ENCODE measurements around the gene COPRS.
A peak's percentile ranks its signal among the peaks of the same experiment; 100 is the strongest.

COPRS gene

DNA sequence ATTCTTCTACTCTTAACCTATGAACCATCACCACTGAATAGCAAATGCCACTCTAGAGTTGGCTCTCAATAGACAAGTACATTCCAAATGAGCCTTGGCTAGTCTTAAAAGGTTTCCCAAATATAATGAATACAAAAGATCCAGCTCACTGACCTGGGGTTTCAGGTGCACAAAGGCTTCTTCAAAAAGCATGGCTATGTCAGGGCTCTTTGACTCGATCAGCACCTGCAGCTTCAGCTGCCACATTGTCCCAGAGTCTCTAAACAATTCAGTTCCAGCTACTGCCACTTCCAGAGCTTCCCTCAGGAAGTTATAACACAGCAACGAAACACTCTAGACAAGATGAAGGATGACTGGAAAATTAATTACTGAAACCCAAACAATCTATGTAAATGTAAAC lies 16.0 kb upstream of the COPRS start:
- H3K4me1 ChIP-seq (ENCODE audit: control insufficient read depth, insufficient read depth, low read length), result no peaks in the 10 kb centered on the region
- H3K36me3 ChIP-seq (ENCODE audit: control insufficient read depth, insufficient read depth, low read length), result peaks cover 4% of the 10 kb centered on the region
- no peaks in the 10 kb centered on the region for H3K9me3 ChIP-seq (ENCODE audit: control insufficient read depth, low read length)
- H3K4me3 ChIP-seq (ENCODE audit: low read length), result no peak overlapping the region
- no peak overlapping the region for H3K9ac ChIP-seq (ENCODE audit: low read length)
- no peaks in the 10 kb centered on the region for H3K27me3 ChIP-seq (ENCODE audit: control insufficient read depth, insufficient read depth, low read length)

DNA sequence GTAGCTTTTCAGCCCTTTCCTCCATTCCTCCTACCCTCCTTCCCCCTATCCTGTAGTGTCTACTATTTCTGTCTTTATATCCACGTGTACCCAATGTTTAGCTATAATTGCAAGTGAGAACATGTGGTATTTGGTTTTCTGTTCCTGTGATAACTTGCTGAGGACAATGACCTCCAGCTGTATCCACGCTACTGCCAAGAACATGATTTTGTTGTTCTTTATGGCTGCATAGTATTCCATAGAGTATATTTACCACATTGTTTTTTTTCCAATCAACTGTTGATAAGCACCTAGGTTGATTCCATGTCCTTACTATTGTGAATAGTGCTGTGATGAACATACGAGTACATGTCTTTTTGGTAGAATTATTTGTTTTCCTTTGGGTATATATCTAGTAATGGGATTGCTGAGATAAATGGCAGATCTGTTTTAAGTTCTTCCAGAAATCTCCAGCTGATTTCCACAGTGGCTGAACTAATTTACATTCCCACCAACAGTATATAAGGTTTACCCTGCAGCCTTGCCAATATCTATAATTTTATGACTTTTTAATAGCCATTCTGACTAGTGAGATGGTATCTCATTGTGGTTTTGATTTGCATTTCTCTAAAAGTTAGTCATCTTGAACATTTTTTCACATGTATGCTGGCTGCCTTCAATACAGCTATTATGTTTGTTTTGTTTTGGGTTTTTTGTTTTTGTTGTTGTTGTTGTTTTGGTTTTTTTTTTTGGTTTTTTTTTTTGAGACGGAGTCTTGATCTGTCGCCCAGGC lies 10.9 kb upstream of the COPRS start:
- H3K4me1 ChIP-seq (ENCODE audit: control insufficient read depth, insufficient read depth, low read length), result no peaks in the 10 kb centered on the region
- H3K36me3 ChIP-seq (ENCODE audit: control insufficient read depth, insufficient read depth, low read length), result peaks cover 4% of the 10 kb centered on the region
- H3K27me3 ChIP-seq (ENCODE audit: control insufficient read depth, insufficient read depth, low read length), result no peaks in the 10 kb centered on the region
- no peak overlapping the region for H3K4me3 ChIP-seq (ENCODE audit: low read length)
- no peak overlapping the region for H3K9ac ChIP-seq (ENCODE audit: low read length)
- H3K9me3 ChIP-seq (ENCODE audit: control insufficient read depth, low read length), result no peaks in the 10 kb centered on the region

DNA sequence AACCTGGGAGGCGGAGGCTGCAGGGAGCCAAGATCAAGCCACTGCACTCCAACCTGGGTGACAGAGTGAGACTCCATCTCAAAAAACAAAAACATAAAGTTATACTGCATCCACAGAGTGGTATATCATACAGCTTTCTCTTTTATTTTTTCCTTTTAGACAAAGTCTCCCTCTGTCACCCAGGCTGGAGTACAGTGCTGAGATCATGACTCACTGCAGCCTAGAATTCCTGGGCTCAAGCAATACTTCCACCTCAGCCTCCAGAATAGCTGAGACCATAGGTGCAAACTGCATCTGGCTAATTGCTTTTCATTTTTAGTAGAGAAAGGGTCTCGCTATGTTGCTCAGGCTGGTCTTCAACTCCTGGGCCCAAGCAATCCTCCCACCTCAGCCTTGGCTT lies 10.0 kb upstream of the COPRS start:
- H3K9me3 ChIP-seq (ENCODE audit: control insufficient read depth, low read length), result no peaks in the 10 kb centered on the region
- H3K27me3 ChIP-seq (ENCODE audit: control insufficient read depth, insufficient read depth, low read length), result no peaks in the 10 kb centered on the region
- H3K9ac ChIP-seq (ENCODE audit: low read length), result no peak overlapping the region
- no peaks in the 10 kb centered on the region for H3K4me1 ChIP-seq (ENCODE audit: control insufficient read depth, insufficient read depth, low read length)
- H3K4me3 ChIP-seq (ENCODE audit: low read length), result no peak overlapping the region
- peaks cover 7% of the 10 kb centered on the region for H3K36me3 ChIP-seq (ENCODE audit: control insufficient read depth, insufficient read depth, low read length)

DNA sequence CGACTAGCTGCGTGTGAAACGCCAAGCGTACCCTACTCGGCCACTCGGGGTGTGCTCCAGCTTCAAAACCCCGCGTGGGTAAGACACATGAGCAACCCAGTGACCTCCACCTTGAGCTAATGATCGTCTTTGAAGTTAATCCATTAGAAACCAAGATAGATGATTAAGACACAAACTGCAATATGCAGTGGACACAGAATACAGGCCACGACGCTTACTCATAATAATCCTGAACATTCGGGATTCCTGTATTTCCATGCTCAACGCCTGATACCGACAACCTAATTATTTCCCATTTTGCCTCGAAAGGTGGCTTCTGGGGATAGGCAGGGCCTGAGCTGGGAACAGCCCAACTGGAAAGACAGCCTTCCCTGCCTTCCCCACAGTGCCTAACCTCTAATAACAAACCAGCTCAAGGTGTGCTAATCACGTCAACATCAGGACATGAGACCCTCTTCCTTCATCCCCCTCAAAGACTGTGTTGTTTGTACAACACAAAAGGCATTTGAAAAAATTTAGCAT lies 504 bp upstream of the COPRS start:
- Histone ChIP-seq H3K36me3 (ENCODE audit: control insufficient read depth, insufficient read depth, low read length) (peaks cover 4% of the 10 kb centered on the region), H3K4me1 (ENCODE audit: control insufficient read depth, insufficient read depth, low read length) (peaks cover 12% of the 10 kb centered on the region), H3K9ac (ENCODE audit: low read length) (no peak overlapping the region), H3K4me3 (ENCODE audit: low read length) (peak overlapping the region; percentile 23), H3K27me3 (ENCODE audit: control insufficient read depth, insufficient read depth, low read length) (no peaks in the 10 kb centered on the region), H3K9me3 (ENCODE audit: control insufficient read depth, low read length) (no peaks in the 10 kb centered on the region)

DNA sequence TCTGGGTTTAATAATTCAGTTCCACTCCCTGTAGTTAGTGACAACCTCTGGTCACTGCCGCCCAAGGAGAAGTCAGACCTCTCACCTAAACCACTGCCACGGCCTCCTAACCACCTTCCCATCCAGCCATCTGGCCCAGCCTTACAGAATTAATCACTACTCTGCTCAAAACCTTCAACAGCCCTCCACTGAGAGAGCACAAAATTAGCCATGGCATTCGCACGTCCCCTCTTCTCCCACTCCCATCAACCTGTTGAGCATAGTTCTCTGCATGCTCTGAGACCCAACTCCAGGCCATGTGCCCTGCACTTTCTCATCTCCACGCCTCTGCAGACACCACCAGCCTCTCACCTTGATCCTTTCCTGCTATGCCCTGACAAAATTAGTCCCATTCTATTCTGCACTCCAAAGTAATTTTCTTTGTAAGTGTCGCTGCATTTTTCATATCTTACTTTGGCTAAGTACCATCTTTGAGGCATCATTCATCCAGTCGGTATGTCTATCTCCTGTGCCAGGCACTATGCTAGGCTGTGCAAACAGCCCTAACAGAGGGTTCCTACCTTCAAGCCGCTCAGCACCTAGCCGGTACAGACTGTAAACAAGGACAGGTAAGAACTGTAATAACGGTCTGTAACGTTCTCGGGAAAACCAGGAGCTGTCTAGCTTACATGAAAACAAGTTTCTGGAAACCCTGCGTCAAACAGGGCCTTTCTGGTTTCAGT lies 963 bp downstream of the COPRS start:
- no peaks in the 10 kb centered on the region for H3K36me3 ChIP-seq (ENCODE audit: control insufficient read depth, insufficient read depth, low read length)
- H3K4me3 ChIP-seq (ENCODE audit: low read length), result peak overlapping the region; percentile 56
- peak overlapping the region; percentile 60 for H3K9ac ChIP-seq (ENCODE audit: low read length)
- H3K4me1 ChIP-seq (ENCODE audit: control insufficient read depth, insufficient read depth, low read length), result peaks cover 12% of the 10 kb centered on the region
- no peaks in the 10 kb centered on the region for H3K9me3 ChIP-seq (ENCODE audit: control insufficient read depth, low read length)
- H3K27me3 ChIP-seq (ENCODE audit: control insufficient read depth, insufficient read depth, low read length), result no peaks in the 10 kb centered on the region

DNA sequence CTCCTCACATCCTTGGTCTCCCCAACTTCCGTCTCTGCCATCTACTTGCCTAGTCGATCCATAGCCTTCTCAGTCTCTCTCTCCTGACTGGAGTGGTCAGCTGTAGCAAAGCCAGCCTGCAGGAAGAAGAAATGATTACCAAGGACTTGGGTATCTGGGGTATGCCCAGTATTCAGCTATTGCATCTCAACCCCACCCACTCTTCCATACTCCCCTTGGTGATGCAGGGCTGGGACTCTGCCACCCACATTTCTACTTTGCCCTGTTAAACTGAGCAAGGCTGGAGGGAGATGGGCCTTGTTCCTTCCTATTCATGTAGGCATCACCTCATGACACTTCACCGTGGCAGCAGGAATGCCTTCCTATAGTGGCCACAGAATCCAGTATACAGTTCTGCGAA lies 2.3 kb downstream of the COPRS start:
- Histone ChIP-seq H3K36me3 (ENCODE audit: control insufficient read depth, insufficient read depth, low read length) (no peaks in the 10 kb centered on the region), H3K9me3 (ENCODE audit: control insufficient read depth, low read length) (no peaks in the 10 kb centered on the region)

DNA sequence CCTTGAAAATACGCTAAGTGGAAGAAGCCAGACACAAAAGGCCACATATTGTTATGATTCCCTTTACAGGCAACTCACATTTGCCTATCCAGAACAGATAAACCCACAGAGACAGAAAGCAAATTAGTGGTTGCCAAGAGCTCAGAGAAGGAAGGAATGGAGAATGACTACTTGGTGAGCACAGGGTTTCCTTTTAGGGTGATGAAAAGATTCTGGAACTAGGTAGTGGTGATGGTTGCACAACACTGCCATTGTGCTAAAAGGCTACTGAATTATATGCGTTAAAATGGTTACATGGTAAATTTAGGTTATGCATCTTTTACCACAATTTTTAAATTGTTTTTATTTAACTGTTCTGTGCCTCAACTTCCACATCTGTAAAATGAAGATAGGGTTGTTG lies 4.4 kb downstream of the COPRS start:
- Histone ChIP-seq H3K4me1 (ENCODE audit: control insufficient read depth, insufficient read depth, low read length) (peaks cover 12% of the 10 kb centered on the region), H3K36me3 (ENCODE audit: control insufficient read depth, insufficient read depth, low read length) (no peaks in the 10 kb centered on the region), H3K9me3 (ENCODE audit: control insufficient read depth, low read length) (no peaks in the 10 kb centered on the region), H3K9ac (ENCODE audit: low read length) (no peak overlapping the region), H3K4me3 (ENCODE audit: low read length) (no peak overlapping the region), H3K27me3 (ENCODE audit: control insufficient read depth, insufficient read depth, low read length) (no peaks in the 10 kb centered on the region)

More for the DNA sequence above, 2.3 kb downstream of the COPRS start:
- peaks cover 12% of the 10 kb centered on the region for H3K4me1 ChIP-seq (ENCODE audit: control insufficient read depth, insufficient read depth, low read length)
- H3K4me3 ChIP-seq (ENCODE audit: low read length), result no peak overlapping the region
- no peaks in the 10 kb centered on the region for H3K27me3 ChIP-seq (ENCODE audit: control insufficient read depth, insufficient read depth, low read length)
- H3K9ac ChIP-seq (ENCODE audit: low read length), result no peak overlapping the region

DNA sequence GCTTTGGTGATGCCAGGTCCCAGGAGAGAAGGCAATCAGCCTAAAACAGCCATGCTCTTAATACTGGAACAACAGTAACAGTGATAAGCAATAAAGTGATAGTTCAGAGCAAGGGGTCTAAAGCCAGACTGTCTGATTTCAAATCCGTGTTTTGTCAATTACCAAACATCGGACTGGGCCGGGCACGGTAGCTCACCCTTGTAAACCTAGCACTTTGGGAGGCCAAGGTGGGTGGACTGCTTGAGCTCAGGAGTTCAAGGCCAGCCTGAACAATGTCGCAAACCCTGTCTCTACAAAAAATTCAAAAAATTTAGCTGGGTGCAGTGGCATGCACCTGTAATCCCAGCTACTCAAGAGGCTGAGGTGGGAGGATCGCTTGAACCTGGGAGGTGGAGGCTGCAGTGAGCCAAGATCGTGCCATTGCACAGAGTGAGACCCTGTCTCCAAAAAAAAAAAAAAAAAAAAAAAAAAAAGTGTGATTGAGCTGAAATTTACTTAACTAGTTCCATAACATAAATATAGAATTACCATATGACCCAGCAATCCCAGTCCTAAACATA lies 5.1 kb downstream of the COPRS start:
- Histone ChIP-seq H3K36me3 (ENCODE audit: control insufficient read depth, insufficient read depth, low read length) (no peaks in the 10 kb centered on the region), H3K9me3 (ENCODE audit: control insufficient read depth, low read length) (no peaks in the 10 kb centered on the region), H3K9ac (ENCODE audit: low read length) (no peak overlapping the region), H3K27me3 (ENCODE audit: control insufficient read depth, insufficient read depth, low read length) (no peaks in the 10 kb centered on the region), H3K4me1 (ENCODE audit: control insufficient read depth, insufficient read depth, low read length) (peaks cover 8% of the 10 kb centered on the region), H3K4me3 (ENCODE audit: low read length) (no peak overlapping the region)

DNA sequence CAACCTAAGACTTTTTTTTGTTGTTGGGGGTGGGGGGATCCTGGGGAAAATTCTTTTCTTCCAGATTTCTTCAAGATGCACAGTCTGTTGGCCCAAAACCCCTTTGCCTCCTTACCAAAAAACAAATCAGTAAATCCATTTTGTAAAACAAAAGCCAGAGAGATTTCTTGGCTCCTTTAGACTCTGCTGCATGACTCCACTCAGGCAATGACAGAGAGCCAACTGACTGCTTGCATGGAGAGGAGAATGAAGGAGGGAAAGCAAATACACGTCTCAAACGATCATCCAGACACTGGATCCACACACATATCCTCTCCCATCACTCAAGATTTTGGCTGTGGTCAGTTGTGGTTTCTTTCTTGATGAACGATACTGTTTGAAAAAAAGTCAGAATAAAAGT lies 13.8 kb downstream of the COPRS start:
- peaks cover 18% of the 10 kb centered on the region for H3K4me1 ChIP-seq (ENCODE audit: control insufficient read depth, insufficient read depth, low read length)

DNA sequence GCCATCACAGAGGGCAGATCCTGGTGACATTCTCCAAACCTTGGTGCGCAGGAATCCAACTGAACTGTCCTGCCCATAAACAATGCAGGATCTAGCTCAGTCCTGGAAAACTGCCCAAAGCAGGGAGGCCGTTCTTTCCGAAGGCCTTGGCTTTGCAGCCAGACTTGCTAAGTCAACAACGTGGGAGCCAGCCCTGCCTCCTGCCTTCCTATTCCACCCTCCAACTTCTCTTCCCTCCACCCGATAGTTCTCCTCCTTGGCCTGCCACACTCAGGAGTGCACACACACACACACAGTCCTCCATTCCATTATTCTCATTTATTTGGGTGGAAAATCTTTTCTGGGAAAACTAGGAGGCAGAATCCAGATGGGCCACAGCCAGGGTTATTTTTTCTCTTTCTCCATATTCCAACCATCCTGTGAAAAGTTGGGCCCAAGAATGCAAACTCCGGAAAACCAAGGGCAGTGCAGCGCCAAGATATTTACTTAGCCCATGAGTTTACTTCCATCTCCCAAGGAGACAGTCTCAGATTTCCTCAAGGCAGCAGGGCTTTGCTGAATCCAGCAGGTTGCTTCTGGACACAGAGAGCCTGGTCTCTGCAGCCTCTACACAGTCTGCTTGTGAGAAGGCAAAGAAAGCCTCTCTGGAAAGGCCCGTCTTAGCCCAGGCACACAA lies 15.8 kb downstream of the COPRS start:
- Histone ChIP-seq H3K9ac (ENCODE audit: low read length) (no peak overlapping the region), H3K4me3 (ENCODE audit: low read length) (peak overlapping the region; percentile 12), H3K36me3 (ENCODE audit: control insufficient read depth, insufficient read depth, low read length) (no peaks in the 10 kb centered on the region), H3K4me1 (ENCODE audit: control insufficient read depth, insufficient read depth, low read length) (peaks cover 18% of the 10 kb centered on the region), H3K27me3 (ENCODE audit: control insufficient read depth, insufficient read depth, low read length) (no peaks in the 10 kb centered on the region), H3K9me3 (ENCODE audit: control insufficient read depth, low read length) (no peaks in the 10 kb centered on the region)

More for the DNA sequence above, 13.8 kb downstream of the COPRS start:
- no peak overlapping the region for H3K9ac ChIP-seq (ENCODE audit: low read length)
- H3K9me3 ChIP-seq (ENCODE audit: control insufficient read depth, low read length), result no peaks in the 10 kb centered on the region
- H3K36me3 ChIP-seq (ENCODE audit: control insufficient read depth, insufficient read depth, low read length), result no peaks in the 10 kb centered on the region
- no peak overlapping the region for H3K4me3 ChIP-seq (ENCODE audit: low read length)
- no peaks in the 10 kb centered on the region for H3K27me3 ChIP-seq (ENCODE audit: control insufficient read depth, insufficient read depth, low read length)

DNA sequence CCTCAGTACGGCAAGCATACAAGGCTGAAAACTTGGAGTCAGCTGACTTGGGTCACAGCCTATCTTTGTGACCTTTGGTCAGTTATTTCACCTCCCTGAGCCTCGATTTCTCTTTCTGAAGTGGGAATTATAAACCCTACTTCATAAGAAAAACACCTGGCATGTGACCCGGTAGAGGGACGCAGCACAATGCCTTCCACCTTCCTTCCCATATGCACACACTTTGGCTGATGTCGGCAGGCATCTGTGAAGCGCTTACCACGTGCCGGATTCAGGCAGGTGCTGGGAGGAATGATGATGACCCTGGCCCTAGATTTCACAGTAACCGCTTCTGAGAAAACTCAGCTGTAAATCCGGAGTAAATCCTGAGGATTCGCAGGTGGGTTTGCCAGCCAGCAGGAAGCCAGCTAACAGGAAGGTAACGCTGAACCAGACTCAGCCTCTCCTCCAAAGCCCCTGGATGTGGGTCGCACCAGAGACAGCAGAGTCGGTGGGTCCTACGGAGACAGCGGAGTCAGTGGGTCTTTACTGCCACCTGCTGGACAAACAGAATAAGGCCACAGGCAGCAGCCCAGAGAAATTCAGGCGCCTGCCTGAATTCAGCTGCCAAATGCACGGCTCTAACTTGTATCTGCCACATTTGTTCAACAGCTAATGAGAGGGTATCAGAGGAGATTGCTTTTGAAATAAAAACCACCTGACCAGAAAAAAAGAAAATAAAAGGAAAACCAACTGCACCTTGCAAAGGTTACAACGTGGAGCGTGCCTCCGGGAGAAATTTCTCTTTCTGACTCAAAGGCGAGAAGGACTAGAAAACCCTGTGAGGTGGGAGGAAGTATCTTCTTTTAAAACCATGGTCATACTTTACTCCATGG lies 16.6 kb downstream of the COPRS start:
- Histone ChIP-seq H3K4me1 (ENCODE audit: control insufficient read depth, insufficient read depth, low read length) (peaks cover 18% of the 10 kb centered on the region), H3K27me3 (ENCODE audit: control insufficient read depth, insufficient read depth, low read length) (no peaks in the 10 kb centered on the region), H3K36me3 (ENCODE audit: control insufficient read depth, insufficient read depth, low read length) (no peaks in the 10 kb centered on the region), H3K9me3 (ENCODE audit: control insufficient read depth, low read length) (no peaks in the 10 kb centered on the region), H3K4me3 (ENCODE audit: low read length) (peak overlapping the region; percentile 12), H3K9ac (ENCODE audit: low read length) (peak overlapping the region; percentile 22)

All from mucosa of stomach (tissue), 1 donor.